Endothelial cell of umbilical vein (primary cell): Measurements from ENCODE around the gene MAN2B2. TPM values are rescaled to one million over a fixed set of nuclear protein-coding genes. Genes with fewer than 3 reads are reported as not detected.

ENCODE experiments used
- BruUV-seq: library from RNA; stranded (reverse); fragments of 400-500 nt; replicated peaks from 2 replicates; lab custom pipeline; 2021; lab: Mats Ljungman, UMichigan
- CTCF ChIA-PET: fragments of 300-600, 350-600 bp; sonication (Branson Sonifier 250); formaldehyde crosslinking; loops from one replicate; lab custom pipeline; 2021; ENCODE audit warnings: antibody characterized with exemption, inconsistent platforms; lab: Charles Lee
- POLR2A ChIA-PET: fragments of 300-600, 350-600 bp; sonication (Branson Sonifier 250); formaldehyde crosslinking; loops from one replicate; lab custom pipeline; 2021; ENCODE audit warnings: antibody characterized with exemption, inconsistent platforms; lab: Charles Lee
- DNase-seq: peaks from one replicate; pipeline ENCODE4 v3.0.0-alpha.2; 2011; ENCODE audit warnings: low read depth, low spot score
- FAIRE-seq: peaks from 2 replicates; lab custom pipeline; 2011; peaks lifted over from hg19 to GRCh38; lab: Jason Lieb, UNC
- H2AFZ ChIP-seq: 2 replicates; pipeline ENCODE4 v1.6.0; 2012; ENCODE audit warnings: low read depth, low read length, control low read depth, inconsistent platforms
- H3K27ac ChIP-seq: 2 replicates; pipeline ENCODE4 v1.5.1; 2011; ENCODE audit warnings: low read depth, mild to moderate bottlenecking, control low read depth, low read length, moderate library complexity; ENCODE audit not compliant: insufficient read depth
- H3K27me3 ChIP-seq, 2 experiments: 2 replicates each; pipeline versions ENCODE4 v1.6.0 to v1.6.1; 2011; ENCODE audit warnings: low read length in 2 of 2, mixed read lengths in 1 of 2; ENCODE audit not compliant: control insufficient read depth in 2 of 2, insufficient read depth in 2 of 2
- H3K36me3 ChIP-seq, 2 experiments: 2 replicates in 1 of 2; 3 replicates in 1 of 2; pipeline ENCODE4 v1.5.1; 2011; ENCODE audit warnings: low read length in 2 of 2, mild to moderate bottlenecking in 1 of 2, moderate library complexity in 1 of 2; ENCODE audit not compliant: control insufficient read depth in 2 of 2, insufficient read depth in 2 of 2; ENCODE audit errors: extremely low read depth in 1 of 2
- H3K4me1 ChIP-seq: 3 replicates; pipeline ENCODE4 v1.5.1; 2011; ENCODE audit warnings: mild to moderate bottlenecking, low read length; ENCODE audit not compliant: control insufficient read depth, insufficient read depth; ENCODE audit errors: extremely low read depth
- H3K4me2 ChIP-seq: 2 replicates; pipeline ENCODE4 v1.6.1; 2011; ENCODE audit warnings: low read length, control low read depth, mixed read lengths; ENCODE audit not compliant: insufficient read depth
- H3K4me3 ChIP-seq, 3 experiments: fragments of 200-600 bp in 1 of 3; sonication (generic), shearing (Covaris generic) in 1 of 3; replicated peaks in 1 of 3; 2 replicates each; pipeline ENCODE4 v1.5.1; 2011 to 2016; ENCODE audit warnings: control low read depth in 3 of 3, low read length in 3 of 3, mild to moderate bottlenecking in 2 of 3, inconsistent platforms in 1 of 3, low read depth in 1 of 3, moderate library complexity in 1 of 3; ENCODE audit not compliant: insufficient read depth in 1 of 3
- H3K79me2 ChIP-seq: 2 replicates; pipeline ENCODE4 v1.6.0; 2012; ENCODE audit warnings: low read length, inconsistent platforms; ENCODE audit not compliant: control insufficient read depth, insufficient read depth
- H3K9ac ChIP-seq: replicated peaks from 2 replicates; pipeline ENCODE3; 2011; ENCODE audit warnings: low read length, control low read depth; ENCODE audit not compliant: insufficient read depth; ENCODE audit errors: extremely low read depth
- H3K9me1 ChIP-seq: replicated peaks from 3 replicates; pipeline ENCODE4 v1.6.0; 2011; ENCODE audit warnings: mild to moderate bottlenecking, low read length; ENCODE audit not compliant: control insufficient read depth, insufficient read depth; ENCODE audit errors: extremely low read depth
- H3K9me3 ChIP-seq: replicated peaks from 2 replicates; pipeline ENCODE4 v1.5.1; 2012; ENCODE audit warnings: low read length, inconsistent platforms; ENCODE audit not compliant: control insufficient read depth, insufficient read depth
- H4K20me1 ChIP-seq: replicated peaks from 2 replicates; pipeline ENCODE3; 2011; ENCODE audit warnings: mild to moderate bottlenecking, low read length; ENCODE audit not compliant: control insufficient read depth, insufficient read depth; ENCODE audit errors: extremely low read depth
- EZH2 ChIP-seq: IDR thresholded peaks from 2 replicates; pipeline ENCODE4 v1.6.1; 2012; ENCODE audit warnings: borderline replicate concordance, low read depth, mild to moderate bottlenecking, moderate library complexity, low read length, inconsistent platforms; ENCODE audit not compliant: severe bottlenecking
- FOS ChIP-seq: IDR thresholded peaks from 2 replicates; pipeline ENCODE4 v1.6.1; 2011; ENCODE audit warnings: mild to moderate bottlenecking, low read length, moderate library complexity, borderline replicate concordance; ENCODE audit not compliant: insufficient read depth
- GATA2 ChIP-seq: IDR thresholded peaks from 2 replicates; pipeline ENCODE4 v1.7.0; 2011; ENCODE audit warnings: low read depth, mild to moderate bottlenecking, moderate library complexity, mixed read lengths, low read length; ENCODE audit not compliant: insufficient read length, insufficient read depth
- JUN ChIP-seq: IDR thresholded peaks from 2 replicates; pipeline ENCODE4 v1.6.1; 2011; ENCODE audit warnings: borderline replicate concordance, low read depth; ENCODE audit not compliant: insufficient read length, insufficient read depth
- MYC ChIP-seq: IDR thresholded peaks from one replicate; pipeline ENCODE4 v1.6.1; 2011; ENCODE audit warnings: mild to moderate bottlenecking, low read depth, low read length
- POLR2A ChIP-seq: IDR thresholded peaks from 2 replicates; pipeline ENCODE4 v1.6.1; 2012; ENCODE audit warnings: low read depth, mild to moderate bottlenecking, control low read depth, low read length
- POLR2AphosphoS5 ChIP-seq: IDR thresholded peaks from 2 replicates; pipeline ENCODE4 v1.6.1; 2012; ENCODE audit warnings: low read depth, mild to moderate bottlenecking, control low read depth, low read length, moderate library complexity; ENCODE audit not compliant: insufficient read depth
- dilution Hi-C: fragments of 300-500 bp; cut with MboI; formaldehyde crosslinking; loops from one replicate; pipeline ENCODE4 v1.15.0; 2019; ENCODE audit warnings: low sequenced_read_pairs; ENCODE audit not compliant: extremely low pct_ligation_motif_present
- intact Hi-C: fragments of 100-400 bp; cut with micrococcal nuclease; formaldehyde crosslinking; loops from one replicate; pipeline ENCODE4 v1.10.0; 2022
- polyA plus RNA-seq, 4 experiments: library from polyadenylated mRNA; depleted of rRNA in 3 of 4; stranded (reverse) in 3 of 4; unstranded in 1 of 4; fragments of >200 nt; gene quantifications; 2 replicates each; pipeline versions ENCODE4 v1.2.1 to v1.2.3, GENCODE V29; 2011 to 2012; ENCODE audit warnings: missing spikeins in 1 of 4
- total RNA-seq: library from RNA; stranded (reverse); gene quantifications from 2 replicates; pipeline ENCODE4 v1.2.3, GENCODE V29; 2021
- TF ChIP-seq, protein P1 (sequence below): IDR thresholded peaks from 2 replicates; pipeline ENCODE4 v1.6.1; 2011; ENCODE audit not compliant: insufficient read depth, insufficient read length
- TF ChIP-seq, protein P2 (sequence below), 2 donors: IDR thresholded peaks; 1 replicate in 1 of 2; 2 replicates in 1 of 2; pipeline ENCODE4 v1.5.1; 2011; ENCODE audit warnings: low read length in 2 of 2, mild to moderate bottlenecking in 2 of 2, moderate library complexity in 2 of 2, control low read depth in 1 of 2, inconsistent platforms in 1 of 2, low read depth in 1 of 2; ENCODE audit not compliant: insufficient read depth in 1 of 2; ENCODE audit errors: extremely low read depth in 1 of 2

MAN2B2 gene
- total and polyA plus RNA-seq, 2 donors (not counting 3 experiments of a cell fraction or from before 2014, with no cell fraction given) = 15.7 to 25.1 TPM

DNA sequence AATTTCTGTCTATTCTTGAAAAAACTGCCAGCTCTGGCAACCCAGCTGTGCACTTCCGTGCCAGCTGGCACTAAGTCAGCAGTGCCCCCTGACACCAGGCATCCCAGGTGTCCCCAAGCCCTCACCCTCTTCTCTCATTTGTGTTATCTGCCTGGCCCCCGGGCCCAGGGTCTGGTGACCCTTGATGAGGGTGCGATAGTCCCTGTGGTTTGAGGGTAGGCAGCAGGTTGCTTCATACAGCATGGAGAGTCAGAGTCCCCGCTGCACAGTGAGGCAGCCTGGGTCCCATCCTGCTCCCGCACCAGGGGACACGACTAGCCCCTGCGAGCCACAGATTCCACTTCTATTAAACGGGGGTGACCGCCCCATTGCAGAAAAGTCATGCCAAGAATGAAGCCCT, 1.9 kb downstream of the MAN2B2 start:
- Histone ChIP-seq H3K27me3 (peaks cover 3 to 4% of the 10 kb centered on the region in 2 experiments), H2AFZ (no peak overlapping the region), H3K79me2 (no peaks in the 10 kb centered on the region), H3K4me2 (no peak overlapping the region), H3K4me3 (no peak overlapping the region), H3K27ac (no peak overlapping the region), H3K4me1 (peaks cover 8% of the 10 kb centered on the region), H4K20me1 (no peaks in the 10 kb centered on the region), H3K9ac (no peak overlapping the region), H3K9me3 (no peaks in the 10 kb centered on the region), H3K9me1 (no peaks in the 10 kb centered on the region), H3K36me3 (peaks cover 4 to 16% of the 10 kb centered on the region in 2 experiments)
- DNase-seq = no peak
- intact Hi-C loops (no loop called here), dilution Hi-C loops (no loop called here)
- no peak for FAIRE-seq
- TF ChIP-seq FOS = no peak
- TF ChIP-seq MYC = no peak
- TF ChIP-seq POLR2AphosphoS5 = no peak
- TF ChIP-seq GATA2 = no peak
- TF ChIP-seq JUN = no peak
- TF ChIP-seq, protein P1, sequence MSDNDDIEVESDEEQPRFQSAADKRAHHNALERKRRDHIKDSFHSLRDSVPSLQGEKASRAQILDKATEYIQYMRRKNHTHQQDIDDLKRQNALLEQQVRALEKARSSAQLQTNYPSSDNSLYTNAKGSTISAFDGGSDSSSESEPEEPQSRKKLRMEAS = no peak
- TF ChIP-seq EZH2 = no peak
- TF ChIP-seq, protein P2, sequence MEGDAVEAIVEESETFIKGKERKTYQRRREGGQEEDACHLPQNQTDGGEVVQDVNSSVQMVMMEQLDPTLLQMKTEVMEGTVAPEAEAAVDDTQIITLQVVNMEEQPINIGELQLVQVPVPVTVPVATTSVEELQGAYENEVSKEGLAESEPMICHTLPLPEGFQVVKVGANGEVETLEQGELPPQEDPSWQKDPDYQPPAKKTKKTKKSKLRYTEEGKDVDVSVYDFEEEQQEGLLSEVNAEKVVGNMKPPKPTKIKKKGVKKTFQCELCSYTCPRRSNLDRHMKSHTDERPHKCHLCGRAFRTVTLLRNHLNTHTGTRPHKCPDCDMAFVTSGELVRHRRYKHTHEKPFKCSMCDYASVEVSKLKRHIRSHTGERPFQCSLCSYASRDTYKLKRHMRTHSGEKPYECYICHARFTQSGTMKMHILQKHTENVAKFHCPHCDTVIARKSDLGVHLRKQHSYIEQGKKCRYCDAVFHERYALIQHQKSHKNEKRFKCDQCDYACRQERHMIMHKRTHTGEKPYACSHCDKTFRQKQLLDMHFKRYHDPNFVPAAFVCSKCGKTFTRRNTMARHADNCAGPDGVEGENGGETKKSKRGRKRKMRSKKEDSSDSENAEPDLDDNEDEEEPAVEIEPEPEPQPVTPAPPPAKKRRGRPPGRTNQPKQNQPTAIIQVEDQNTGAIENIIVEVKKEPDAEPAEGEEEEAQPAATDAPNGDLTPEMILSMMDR (IDR thresholded peaks at IDR 0.05; ENCODE audit: extremely low read depth in 1 of 2, insufficient read depth in 1 of 2, low read depth in 1 of 2, low read length in 2 of 2) = no peak
- no peak for TF ChIP-seq POLR2A
- no TSS peak for BruUV-seq
- ChIA-PET POLR2A (no interaction called here), CTCF (no interaction called here)
